GM12878 (cell line): ENCODE measurements around the gene GALNTL6. TPM values are rescaled to one million over a fixed set of nuclear protein-coding genes. Genes with fewer than 3 reads are reported as not detected.

Source experiments
- ATAC-seq: fragments of 200-7000 bp; cut with Tn5 transposase; 3 replicates; pipeline ENCODE4 v1.9.1; 2020; ENCODE audit warnings: mild to moderate bottlenecking, moderate library complexity
- BruUV-seq: library from RNA; stranded (reverse); fragments of 400-500 nt; replicated peaks from 2 replicates; lab custom pipeline; 2021; lab: Mats Ljungman, UMichigan
- CTCF ChIA-PET: fragments of 300-600 bp; sonication (Branson Sonifier 250); formaldehyde crosslinking; extraction: SDS; loops from one replicate; lab custom pipeline; 2021; ENCODE audit warnings: inconsistent platforms; lab: Yijun Ruan, JAX
- POLR2A ChIA-PET: fragments of 350-600 bp; formaldehyde crosslinking; extraction: SDS; loops from one replicate; lab custom pipeline; 2021; ENCODE audit warnings: inconsistent platforms; lab: Charles Lee
- RAD21 ChIA-PET: fragments of 300-600 bp; sonication (Branson Sonifier 250); formaldehyde crosslinking; loops from one replicate; lab custom pipeline; 2023; ENCODE audit warnings: antibody characterized with exemption; ENCODE audit not compliant: unreplicated experiment; lab: Charles Lee
- SMC1A ChIA-PET: fragments of 300-600 bp; sonication (Branson Sonifier 250); formaldehyde crosslinking; loops from one replicate; lab custom pipeline; 2023; ENCODE audit not compliant: unreplicated experiment, uncharacterized antibody; lab: Charles Lee
- DNase-seq: peaks from one replicate; pipeline ENCODE4 v3.0.0-alpha.2; 2011; ENCODE audit warnings: low read depth, low spot score
- FAIRE-seq: peaks from 3 replicates; lab custom pipeline; 2011; peaks lifted over from hg19 to GRCh38; lab: Jason Lieb, UNC
- H2AFZ ChIP-seq: 2 replicates; pipeline ENCODE4 v1.6.0; 2011; ENCODE audit warnings: low read depth, low read length, control low read depth; ENCODE audit not compliant: control insufficient read depth
- H3K27ac ChIP-seq: 2 replicates; pipeline ENCODE4 v1.5.1; 2011; ENCODE audit warnings: control low read depth; ENCODE audit not compliant: control insufficient read depth, insufficient read depth
- H3K27me3 ChIP-seq, 2 experiments: replicated peaks in 1 of 2; 2 replicates each; pipeline versions ENCODE4 v1.6.0 to v1.6.1; 2011; ENCODE audit warnings: low read length in 1 of 2; ENCODE audit not compliant: control insufficient read depth in 2 of 2, insufficient read depth in 2 of 2
- H3K36me3 ChIP-seq, 2 experiments: 2 replicates each; pipeline ENCODE4 v1.5.1; 2011; ENCODE audit warnings: low read length in 1 of 2; ENCODE audit not compliant: control insufficient read depth in 2 of 2, insufficient read depth in 2 of 2
- H3K4me1 ChIP-seq: 2 replicates; pipeline ENCODE4 v1.6.1; 2011; ENCODE audit warnings: mild to moderate bottlenecking, low read length, moderate library complexity, mixed read lengths; ENCODE audit not compliant: control insufficient read depth, insufficient read depth
- H3K4me2 ChIP-seq: 2 replicates; pipeline ENCODE4 v1.6.0; 2011; ENCODE audit warnings: control low read depth; ENCODE audit not compliant: control insufficient read depth, insufficient read depth
- H3K4me3 ChIP-seq: fragments of 200-600 bp; sonication (generic); 2 replicates; pipeline ENCODE4 v1.5.1; 2016
- H3K79me2 ChIP-seq: 2 replicates; pipeline ENCODE4 v1.6.0; 2011; ENCODE audit warnings: low read length; ENCODE audit not compliant: control insufficient read depth, insufficient read depth
- H3K9ac ChIP-seq: 2 replicates; pipeline ENCODE4 v1.8.0; 2011; ENCODE audit warnings: low read length, control low read depth, mixed read lengths; ENCODE audit not compliant: control insufficient read depth, insufficient read depth
- H3K9me3 ChIP-seq: replicated peaks from 3 replicates; pipeline ENCODE4 v1.5.1; 2011; ENCODE audit warnings: mild to moderate bottlenecking, low read length; ENCODE audit not compliant: control insufficient read depth, insufficient read depth
- H4K20me1 ChIP-seq: 2 replicates; pipeline ENCODE4 v1.6.0; 2011; ENCODE audit not compliant: control insufficient read depth, insufficient read depth
- E4F1 ChIP-seq: fragments of 450-650 bp; IDR thresholded peaks from 2 replicates; pipeline ENCODE4 v1.6.1; 2018; ENCODE audit warnings: borderline replicate concordance, mild to moderate bottlenecking; ENCODE audit not compliant: partially characterized antibody
- FOXK2 ChIP-seq: fragments of 450-650 bp; IDR thresholded peaks from 2 replicates; pipeline ENCODE4 v1.6.1; 2017; ENCODE audit warnings: mild to moderate bottlenecking, moderate library complexity
- IKZF1 ChIP-seq: fragments of 450-650 bp; conservative IDR thresholded peaks from 2 replicates; pipeline ENCODE4 v1.6.1; 2017; ENCODE audit warnings: antibody characterized with exemption, mild to moderate bottlenecking
- PKNOX1 ChIP-seq: fragments of 450-650 bp; IDR thresholded peaks from 2 replicates; pipeline ENCODE4 v1.6.1; 2016; ENCODE audit warnings: mild to moderate bottlenecking
- SPI1 ChIP-seq: IDR thresholded peaks from 2 replicates; pipeline ENCODE4 v1.6.1; 2011; ENCODE audit warnings: low read depth, mild to moderate bottlenecking, low read length, moderate library complexity, borderline replicate concordance; ENCODE audit not compliant: insufficient read depth
- STAT1 ChIP-seq: fragments of 450-650 bp; conservative IDR thresholded peaks from 2 replicates; pipeline ENCODE4 v1.6.1; 2014; ENCODE audit warnings: antibody characterized with exemption, mild to moderate bottlenecking
- SUPT20H ChIP-seq: IDR thresholded peaks from 2 replicates; pipeline ENCODE4 v1.6.1; 2011; ENCODE audit warnings: low read depth, mild to moderate bottlenecking, low read length, moderate library complexity, borderline replicate concordance; ENCODE audit not compliant: control insufficient read depth
- ZBED1 ChIP-seq: IDR thresholded peaks from 2 replicates; pipeline ENCODE4 v1.6.1; 2016; ENCODE audit warnings: borderline replicate concordance
- WGBS: methylation state at CpG from one replicate; pipeline ENCODE4 v1.1.6; 2016; ENCODE audit warnings: low lambda C conversion rate; ENCODE audit not compliant: insufficient replicate concordance, insufficient coverage; ENCODE audit errors: missing lambda C conversion rate; 5-methylcytosine and 5-hydroxymethylcytosine counted together
- in situ Hi-C: fragments of 300-500 bp; cut with MboI; formaldehyde crosslinking; loops from 9 replicates; pipeline ENCODE4 v1.14.3; 2018; ENCODE audit warnings: mixed read lengths
- intact Hi-C: fragments of 100-400 bp; cut with micrococcal nuclease; formaldehyde crosslinking; loops from one replicate; pipeline ENCODE4 v1.14.2; 2022; ENCODE audit not compliant: unreplicated experiment
- polyA plus RNA-seq, 11 experiments: library from polyadenylated mRNA; depleted of rRNA in 4 of 11; unstranded in 6 of 11; stranded (reverse) in 5 of 11; fragments of >200 nt; fragmentation: Nextera tagmentation in 4 of 11; fragmentation: Illumina TruSeq in 1 of 11; extraction: Ambion mirVana in 4 of 11; extraction: Trizol in 1 of 11; gene quantifications; 1 replicate in 1 of 11; 2 replicates in 10 of 11; pipeline versions ENCODE4 v1.2.1 to v1.2.3, GENCODE V29; 2011 to 2016; ENCODE audit warnings: inconsistent platforms in 2 of 11, missing spikeins in 2 of 11, low read depth in 1 of 11
- total RNA-seq, 4 experiments: library from RNA; depleted of rRNA in 3 of 4; stranded (reverse); fragments of >200 nt in 3 of 4; fragmentation: Illumina TruSeq in 1 of 4; extraction: Trizol in 1 of 4; gene quantifications; 2 replicates each; pipeline versions ENCODE4 v1.2.1 to v1.2.3, GENCODE V29; 2013 to 2021

Gene GALNTL6
- total and polyA plus RNA-seq, 10 of the 15 experiments (the other 5 are each of a cell fraction or from before 2014, with no cell fraction given) = 0.01 to 0.29 TPM; not detected in 8

GRCh38 chr4:172142281-172142741 is 329.1 kb downstream of the GALNTL6 start:
- TF ChIP-seq IKZF1 (no peak), SUPT20H (no peak), PKNOX1 (no peak), SPI1 (no peak), FOXK2 (no peak), STAT1 (no peak), ZBED1 (no peak), E4F1 (no peak)
- TF ChIP-seq, all 136 proteins: peak for 0
- Histone ChIP-seq H3K27me3 (no peaks in the 10 kb centered on the region), H4K20me1 (no peaks in the 10 kb centered on the region), H3K27ac (no peak overlapping the region), H3K4me1 (no peaks in the 10 kb centered on the region), H3K9ac (no peak overlapping the region), H3K4me3 (no peak overlapping the region), H3K79me2 (no peaks in the 10 kb centered on the region), H3K36me3 (no peaks in the 10 kb centered on the region), H2AFZ (no peak overlapping the region), H3K4me2 (no peak overlapping the region), H3K9me3 (no peaks in the 10 kb centered on the region)
- no peak for DNase-seq
- ChIA-PET CTCF (no interaction called here), RAD21 (no interaction called here), POLR2A (no interaction called here), SMC1A (no interaction called here)
- WGBS = 0% methylated on average over 2 of the region's 2 CpGs
- in situ Hi-C loops (no loop called here), intact Hi-C loops (no loop called here)
- FAIRE-seq = no peak
- no TSS peak for BruUV-seq
- ATAC-seq = no peak
